ENCODE data around the gene BEST4. TPM values are rescaled to one million over a fixed set of nuclear protein-coding genes. Genes with fewer than 3 reads are reported as not detected.

Gene BEST4
- total RNA-seq, 1 donor from 2014 or later, result 0.19 TPM

Other genes starting within 250 kb of the BEST4 start
- 16.8 TPM for gene TMEM53, start 113.7 kb downstream of the BEST4 start, total RNA-seq
- gene ARMH1, start 113.5 kb downstream of the BEST4 start, total RNA-seq, result 1.9 TPM
- not detected for gene RNU5D-1, start 57.0 kb downstream of the BEST4 start, total RNA-seq
- 0.26 TPM for gene KIF2C, start 48.3 kb downstream of the BEST4 start, total RNA-seq
- gene RPS8, start 12.6 kb downstream of the BEST4 start, total RNA-seq, result 1,343 TPM
- 78.0 TPM for gene PLK3, start 12.2 kb upstream of the BEST4 start, total RNA-seq
- gene DYNLT4, start 19.2 kb upstream of the BEST4 start, total RNA-seq, result not detected
- 26.1 TPM for gene BTBD19, start 20.4 kb upstream of the BEST4 start, total RNA-seq
- 0.93 TPM for gene PTCH2, start 55.1 kb upstream of the BEST4 start, total RNA-seq
- 37.8 TPM for gene EIF2B3, start 198.4 kb upstream of the BEST4 start, total RNA-seq
- gene HECTD3, start 223.2 kb upstream of the BEST4 start, total RNA-seq, result 41.1 TPM
- gene UROD, start 224.1 kb upstream of the BEST4 start, total RNA-seq, result 67.8 TPM

Data from mesenteric fat pad (tissue), 1 donor.